ENCODE measurements around the gene FGF12. TPM values are rescaled to one million over a fixed set of nuclear protein-coding genes. Genes with fewer than 3 reads are reported as not detected.
"Not testable (repeated sequence)": the region's sequence is repeated elsewhere in the genome, so short reads cannot be mapped to it uniquely, and the experiment has no call there.

Gene FGF12
- polyA plus RNA-seq, 3 donors, result not detected

- Histone ChIP-seq H2AFZ (ENCODE audit: insufficient read depth, low read depth, low read length, poor library complexity, severe bottlenecking) (no peak overlapping the region), H3K27ac (ENCODE audit: low read depth in 1 of 2, low read length in 2 of 2) (no peak overlapping the region), H3K4me2 (replicated peaks; ENCODE audit: extremely low read depth, low read length, poor library complexity, severe bottlenecking) (no peak overlapping the region), H3K79me2 (ENCODE audit: insufficient read depth, low read length) (no peaks in the 10 kb centered on the region), H3K4me3 (replicated peaks in 1 of 3; ENCODE audit: low read depth in 2 of 3, low read length in 3 of 3) (no peak overlapping the region), H3K9me3 (replicated peaks in 1 of 2; ENCODE audit: control insufficient read depth in 1 of 2, insufficient read depth in 1 of 2, low read length in 2 of 2) (no peaks in the 10 kb centered on the region), H4K20me1 (ENCODE audit: insufficient read depth, low read length) (no peaks in the 10 kb centered on the region), H3K36me3 (replicated peaks in 1 of 2; ENCODE audit: control insufficient read depth in 1 of 2, insufficient read depth in 2 of 2, low read length in 2 of 2) (no peaks in the 10 kb centered on the region), H3K27me3 (ENCODE audit: control insufficient read depth in 2 of 2, insufficient read depth in 2 of 2, low read length in 2 of 2) (no peaks in the 10 kb centered on the region), H3K9ac (ENCODE audit: insufficient read depth, low read length, poor library complexity, severe bottlenecking) (no peak overlapping the region), H3K4me1 (ENCODE audit: control insufficient read depth in 1 of 2, insufficient read depth in 2 of 2, low read length in 2 of 2) (no peaks in the 10 kb centered on the region)
- H3K4me1 Mint-ChIP-seq, result no peaks in the 10 kb centered on the region
- no peak overlapping the region for H3K4me3 Mint-ChIP-seq
- DNase-seq, result no peak
- H3K9me3 Mint-ChIP-seq, result peaks cover 0 to 4% (median 0%) of the 10 kb centered on the region in 7 donors
- no peak for TF ChIP-seq CTCF (IDR thresholded peaks at IDR 0.05)
- intact Hi-C loops (cut with micrococcal nuclease), result no loop called here
- H3K27me3 Mint-ChIP-seq (ENCODE audit: low read depth in 3 of 3), result peaks cover 0 to 5% (median 3%) of the 10 kb centered on the region in 3 donors
- H3K36me3 Mint-ChIP-seq, result no peaks in the 10 kb centered on the region
- no peak overlapping the region for H3K27ac Mint-ChIP-seq
- WGBS (ENCODE audit: insufficient coverage), result no CpG with 5 or more reads among the region's 2 CpGs
Measured at GRCh38 chr3:192577811-192578210, 149.5 kb downstream of the FGF12 start.

GRCh38 chr3:192577271-192577670 lies 150.1 kb downstream of the FGF12 start:
- no peak for TF ChIP-seq CTCF (IDR thresholded peaks at IDR 0.05)
- Histone ChIP-seq H2AFZ (ENCODE audit: insufficient read depth, low read depth, low read length, poor library complexity, severe bottlenecking) (no peak overlapping the region), H3K27ac (ENCODE audit: low read depth in 1 of 2, low read length in 2 of 2) (no peak overlapping the region), H4K20me1 (ENCODE audit: insufficient read depth, low read length) (no peaks in the 10 kb centered on the region), H3K9ac (ENCODE audit: insufficient read depth, low read length, poor library complexity, severe bottlenecking) (no peak overlapping the region), H3K36me3 (replicated peaks in 1 of 2; ENCODE audit: control insufficient read depth in 1 of 2, insufficient read depth in 2 of 2, low read length in 2 of 2) (no peaks in the 10 kb centered on the region), H3K9me3 (replicated peaks in 1 of 2; ENCODE audit: control insufficient read depth in 1 of 2, insufficient read depth in 1 of 2, low read length in 2 of 2) (no peaks in the 10 kb centered on the region), H3K79me2 (ENCODE audit: insufficient read depth, low read length) (no peaks in the 10 kb centered on the region), H3K4me2 (replicated peaks; ENCODE audit: extremely low read depth, low read length, poor library complexity, severe bottlenecking) (no peak overlapping the region), H3K4me1 (ENCODE audit: control insufficient read depth in 1 of 2, insufficient read depth in 2 of 2, low read length in 2 of 2) (no peaks in the 10 kb centered on the region), H3K4me3 (replicated peaks in 1 of 3; ENCODE audit: low read depth in 2 of 3, low read length in 3 of 3) (no peak overlapping the region), H3K27me3 (ENCODE audit: control insufficient read depth in 2 of 2, insufficient read depth in 2 of 2, low read length in 2 of 2) (no peaks in the 10 kb centered on the region)
- intact Hi-C loops (cut with micrococcal nuclease), result no loop called here
- peaks cover 0 to 4% (median 0%) of the 10 kb centered on the region in 7 donors for H3K9me3 Mint-ChIP-seq
- H3K4me3 Mint-ChIP-seq, result no peak overlapping the region
- no peaks in the 10 kb centered on the region for H3K4me1 Mint-ChIP-seq
- no CpG with 5 or more reads among the region's 1 CpG for WGBS (ENCODE audit: insufficient coverage)
- H3K27me3 Mint-ChIP-seq (ENCODE audit: low read depth in 3 of 3), result peaks cover 0 to 6% (median 3%) of the 10 kb centered on the region in 3 donors
- no peak overlapping the region for H3K27ac Mint-ChIP-seq
- no peak for DNase-seq
- H3K36me3 Mint-ChIP-seq, result no peaks in the 10 kb centered on the region

GRCh38 chr3:192576704-192577103 lies 150.6 kb downstream of the FGF12 start:
- H3K79me2 ChIP-seq (ENCODE audit: insufficient read depth, low read length); H3K27ac ChIP-seq (ENCODE audit: low read depth in 1 of 2, low read length in 2 of 2); H3K9me3 Mint-ChIP-seq; H3K36me3 Mint-ChIP-seq; H3K36me3 ChIP-seq (replicated peaks in 1 of 2; ENCODE audit: control insufficient read depth in 1 of 2, insufficient read depth in 2 of 2, low read length in 2 of 2); H3K27me3 ChIP-seq (ENCODE audit: control insufficient read depth in 2 of 2, insufficient read depth in 2 of 2, low read length in 2 of 2); H3K4me3 Mint-ChIP-seq; H4K20me1 ChIP-seq (ENCODE audit: insufficient read depth, low read length); H3K9me3 ChIP-seq (replicated peaks in 1 of 2; ENCODE audit: control insufficient read depth in 1 of 2, insufficient read depth in 1 of 2, low read length in 2 of 2); H3K27me3 Mint-ChIP-seq (ENCODE audit: low read depth in 3 of 3); H3K27ac Mint-ChIP-seq; H3K4me1 Mint-ChIP-seq; H3K4me3 ChIP-seq (replicated peaks in 1 of 3; ENCODE audit: low read depth in 2 of 3, low read length in 3 of 3); intact Hi-C loops (cut with micrococcal nuclease); H3K9ac ChIP-seq (ENCODE audit: insufficient read depth, low read length, poor library complexity, severe bottlenecking); H2AFZ ChIP-seq (ENCODE audit: insufficient read depth, low read depth, low read length, poor library complexity, severe bottlenecking); H3K4me1 ChIP-seq (ENCODE audit: control insufficient read depth in 1 of 2, insufficient read depth in 2 of 2, low read length in 2 of 2); DNase-seq; H3K4me2 ChIP-seq (replicated peaks; ENCODE audit: extremely low read depth, low read length, poor library complexity, severe bottlenecking): not testable (repeated sequence)
- 80% methylated on average over 1 of the region's 5 CpGs for WGBS (ENCODE audit: insufficient coverage)

Data from CD14-positive monocyte (primary cell).